HG03354 (cell line): ENCODE measurements around the gene RAPGEF6.
"Not testable (repeated sequence)": the region's sequence is repeated elsewhere in the genome, so short reads cannot be mapped to it uniquely, and the experiment has no call there.

ENCODE experiments used
- ATAC-seq: cut with Tn5 transposase; IDR thresholded peaks from one replicate; pipeline ENCODE4 v1.9.1; 2021; ENCODE audit warnings: mild to moderate bottlenecking; ENCODE audit not compliant: unreplicated experiment, poor library complexity, severe bottlenecking

Gene RAPGEF6

DNA sequence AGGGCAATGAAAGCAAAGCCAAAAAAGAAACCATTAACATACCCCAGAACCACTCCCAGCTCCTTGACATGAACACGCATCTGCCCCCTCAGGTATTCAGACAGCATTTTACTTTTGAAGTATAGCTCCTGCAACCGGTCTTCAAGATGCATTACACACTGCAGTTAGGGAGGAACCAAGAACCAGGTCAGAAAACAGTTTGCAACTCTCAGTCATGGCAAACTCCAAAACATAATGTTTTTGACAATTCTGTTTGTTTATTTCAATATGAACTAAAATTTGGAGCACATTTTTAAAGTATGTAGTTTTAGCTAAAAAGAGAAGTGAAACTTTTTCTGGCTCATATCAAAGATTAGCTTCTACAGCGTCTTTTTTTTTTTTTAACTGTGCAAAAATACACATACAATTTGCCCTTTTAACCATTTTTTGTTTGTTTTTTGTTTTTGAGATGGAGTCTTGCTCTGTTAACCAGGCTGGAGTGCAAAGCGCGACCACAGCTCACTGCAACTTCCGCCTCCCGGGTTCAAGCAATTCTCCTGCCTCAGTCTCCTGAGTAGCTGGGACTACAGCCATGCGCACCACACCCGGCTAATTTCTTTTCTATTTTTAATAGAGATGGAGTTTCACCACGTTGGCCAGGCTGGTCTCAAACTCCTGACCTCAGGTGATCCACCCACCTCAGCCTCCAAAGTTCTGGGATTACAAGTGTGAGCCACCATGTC, 12.2 kb upstream of the RAPGEF6 start:
- ATAC-seq = peak; percentile 83

DNA sequence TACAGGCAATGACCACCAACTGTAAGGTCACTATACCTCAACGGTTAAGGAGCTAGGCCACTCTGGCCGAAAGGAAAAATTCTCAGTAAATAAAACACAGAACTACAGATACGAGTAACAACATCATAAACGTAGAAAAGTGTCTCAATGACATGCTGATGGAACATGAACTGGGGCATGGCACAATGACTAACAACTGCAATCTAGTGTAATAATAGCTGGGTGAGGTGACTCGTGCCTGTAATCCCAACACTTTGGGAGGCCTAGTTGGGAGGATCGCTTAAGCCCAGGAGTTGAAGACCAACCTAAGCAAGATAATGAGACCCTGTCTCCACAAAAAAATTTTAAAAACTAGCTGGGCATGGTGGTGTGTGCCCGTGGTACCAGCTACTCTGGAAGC, 9.8 kb upstream of the RAPGEF6 start:
- no peak for ATAC-seq

DNA sequence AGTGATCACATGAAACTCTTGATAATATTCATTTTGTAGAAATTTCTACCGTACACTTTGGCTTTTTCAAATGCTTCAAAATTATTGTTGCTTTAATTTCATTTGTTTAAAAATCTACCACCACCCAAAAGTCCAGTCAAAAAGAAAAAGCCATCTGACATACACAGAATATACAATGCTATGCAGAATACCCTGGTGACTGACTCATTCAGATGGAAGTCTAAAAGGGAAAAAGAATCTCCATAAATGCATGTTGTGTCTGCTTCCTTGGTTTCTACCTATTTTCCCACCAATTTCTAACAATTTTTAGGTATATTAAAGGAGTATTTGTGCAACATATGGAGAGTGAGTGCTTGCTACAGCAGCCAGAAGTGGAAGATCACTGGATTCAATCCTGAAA, 9.3 kb upstream of the RAPGEF6 start:
- no peak for ATAC-seq

DNA sequence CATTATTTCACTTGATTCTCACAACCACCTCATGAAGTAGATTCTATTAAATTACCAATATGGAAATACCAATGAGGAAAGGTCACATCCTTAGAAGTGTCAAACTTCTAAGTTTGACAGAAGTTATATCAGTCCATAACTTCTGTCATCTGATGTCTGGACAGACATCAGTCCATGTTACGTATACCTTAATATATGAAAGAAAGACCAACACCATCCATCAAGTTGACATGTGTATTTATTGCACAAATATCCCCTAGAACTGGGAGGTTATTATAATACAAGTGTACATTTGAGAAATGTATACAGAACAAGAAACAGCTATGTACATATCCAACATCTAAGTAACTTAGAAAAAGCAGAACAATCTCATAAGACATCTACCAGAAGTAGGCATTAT, 6.5 kb upstream of the RAPGEF6 start:
- no peak for ATAC-seq

DNA sequence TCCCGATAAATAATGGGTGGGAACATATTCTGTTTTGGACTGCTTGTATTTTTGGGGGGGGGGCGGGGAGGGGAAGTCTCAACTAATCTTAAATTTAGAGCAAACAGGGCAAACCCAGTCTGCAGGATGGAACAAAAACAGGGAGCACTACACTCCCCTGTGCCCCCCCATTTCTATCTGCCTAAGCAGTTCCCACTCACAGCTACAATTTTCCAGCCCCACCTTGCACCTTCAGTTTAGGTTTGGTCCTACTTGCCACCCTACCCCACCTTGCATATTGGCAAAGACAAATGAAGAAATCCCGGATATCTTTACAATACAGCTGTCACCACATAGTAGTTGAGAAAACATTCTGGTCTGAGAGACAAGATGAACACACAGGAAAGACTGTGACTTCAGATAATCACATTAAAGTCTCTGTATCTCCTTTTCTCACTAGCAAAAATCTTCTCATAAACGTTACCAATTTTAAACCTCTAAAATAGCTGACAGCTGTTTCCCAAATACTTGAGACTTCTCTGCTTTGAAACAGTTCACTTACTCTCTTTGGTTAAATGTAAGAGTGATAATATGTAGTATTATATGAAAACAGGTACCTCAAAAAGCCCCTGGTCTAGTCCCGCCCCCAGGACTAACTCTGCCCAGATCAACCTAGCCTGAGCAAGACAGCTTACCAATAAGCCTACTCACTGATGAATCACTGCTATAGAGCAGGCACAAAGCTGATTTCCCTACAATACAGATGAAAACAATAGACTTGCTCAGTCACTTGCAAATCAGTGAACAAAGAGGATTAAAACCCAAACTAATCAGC, 5.2 kb upstream of the RAPGEF6 start:
- ATAC-seq = peak; percentile 48

DNA sequence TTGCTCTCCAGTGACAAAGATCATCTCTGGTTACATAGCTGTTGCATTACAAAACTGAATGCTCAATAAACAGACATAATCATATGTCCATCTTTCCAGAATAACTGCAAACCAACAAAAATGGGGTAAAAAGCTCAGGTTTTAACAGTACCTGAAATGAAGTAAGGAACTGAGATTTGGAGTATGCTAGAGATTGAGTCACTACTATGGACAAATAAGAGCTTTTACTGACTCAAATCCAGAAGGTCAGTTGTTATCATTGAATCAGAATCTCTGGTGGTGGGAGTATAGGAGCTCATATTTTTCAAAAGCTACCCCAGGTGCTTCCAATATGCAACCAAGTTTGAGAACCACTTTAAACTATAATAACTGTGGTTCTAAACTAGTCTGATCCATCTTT, 4.1 kb upstream of the RAPGEF6 start:
- ATAC-seq = no peak

DNA sequence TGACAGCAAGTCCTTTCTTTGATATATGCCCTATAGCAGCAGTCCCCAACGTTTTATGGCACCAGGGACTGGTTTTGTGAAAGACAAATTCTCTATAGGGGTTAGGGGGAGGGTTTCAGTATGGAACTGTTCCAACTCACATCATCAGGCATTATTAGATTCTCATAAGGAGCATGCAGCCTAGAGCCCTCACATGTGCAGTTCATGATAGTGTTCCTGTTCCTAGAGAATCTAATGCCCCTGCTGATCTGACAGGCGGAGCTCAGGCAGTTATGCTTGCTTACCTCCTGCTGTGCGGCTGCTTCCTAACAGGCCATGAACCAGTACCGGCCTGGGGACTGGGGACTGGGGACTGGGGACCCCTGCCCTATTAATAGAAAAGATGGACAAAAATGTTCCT, 2.7 kb upstream of the RAPGEF6 start:
- ATAC-seq = no peak

DNA sequence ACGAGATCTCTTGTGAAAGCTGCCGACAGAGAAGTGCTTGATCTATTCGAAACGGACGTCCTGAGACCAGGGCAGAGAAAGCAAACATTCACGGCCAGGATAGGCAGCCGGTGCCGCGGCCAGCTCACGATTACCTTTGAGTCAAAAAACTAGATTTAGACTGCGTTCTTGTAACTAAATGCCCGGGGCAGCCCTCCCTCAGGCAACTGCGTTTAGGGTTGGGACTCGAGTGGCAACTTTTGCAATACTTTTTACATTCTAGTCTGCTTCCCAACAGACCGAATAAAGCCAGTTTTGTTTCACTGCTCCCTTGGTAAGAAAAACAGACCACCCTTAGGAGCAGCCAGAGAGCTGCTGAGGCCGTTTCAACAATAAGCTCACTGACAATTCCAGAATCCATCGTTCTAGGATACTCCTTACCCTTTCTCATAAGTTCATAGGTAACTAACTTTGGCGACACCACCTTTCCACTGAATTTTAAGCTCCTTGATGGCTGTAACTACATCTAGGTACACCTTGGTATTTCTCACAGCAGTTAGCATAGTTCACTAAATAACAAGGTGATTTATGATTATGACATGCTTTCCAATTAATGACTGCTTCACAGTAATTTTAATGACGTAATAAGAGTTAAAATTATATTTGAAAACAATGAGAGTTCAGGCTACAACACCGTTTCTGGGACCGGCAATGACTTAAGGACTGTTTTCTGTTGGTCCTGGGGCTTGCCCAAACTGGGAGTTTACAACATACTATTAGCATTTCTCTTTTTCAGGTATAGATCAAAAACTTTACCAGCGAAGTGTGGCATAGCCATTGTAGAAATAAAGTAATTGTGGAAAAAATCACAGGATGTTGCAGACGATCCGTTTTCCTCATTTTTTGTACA, 899 bp upstream of the RAPGEF6 start:
- ATAC-seq = peak; percentile 0

DNA sequence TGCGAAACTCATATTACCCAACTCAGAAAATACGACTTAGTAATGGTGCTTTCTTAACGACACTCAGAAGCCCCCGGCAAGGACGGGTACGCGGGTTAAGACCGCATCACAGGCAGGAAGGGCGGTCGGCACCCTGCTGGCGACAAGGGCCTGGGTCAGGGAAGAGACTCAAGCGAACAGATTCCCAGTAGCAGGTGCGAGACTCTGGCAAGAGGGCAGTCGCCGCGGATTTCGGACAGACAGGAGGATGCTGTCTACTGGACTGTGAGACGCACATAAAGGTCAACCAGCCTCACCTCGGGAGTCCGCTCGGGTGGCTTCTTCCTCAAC, 398 bp downstream of the RAPGEF6 start:
- ATAC-seq = peak; percentile 26

DNA sequence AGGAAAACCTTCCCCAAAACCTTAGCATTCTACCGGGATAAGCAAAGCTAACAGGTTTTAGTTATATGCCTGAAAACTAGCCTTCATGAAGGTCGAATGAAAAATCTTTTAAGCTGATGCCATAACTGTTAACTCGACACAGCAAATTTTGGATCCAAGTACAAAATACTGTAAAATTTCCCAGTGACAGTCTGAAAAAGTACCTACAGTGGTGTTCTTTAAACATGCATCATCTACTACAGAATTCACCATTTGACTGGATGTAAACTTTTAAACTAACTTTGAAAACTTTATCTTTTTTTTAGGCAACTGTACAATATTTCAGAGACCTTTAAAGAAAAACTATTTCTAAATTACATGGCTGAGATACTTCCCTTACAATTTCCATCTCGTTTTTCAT, 791 bp downstream of the RAPGEF6 start:
- ATAC-seq = no peak

DNA sequence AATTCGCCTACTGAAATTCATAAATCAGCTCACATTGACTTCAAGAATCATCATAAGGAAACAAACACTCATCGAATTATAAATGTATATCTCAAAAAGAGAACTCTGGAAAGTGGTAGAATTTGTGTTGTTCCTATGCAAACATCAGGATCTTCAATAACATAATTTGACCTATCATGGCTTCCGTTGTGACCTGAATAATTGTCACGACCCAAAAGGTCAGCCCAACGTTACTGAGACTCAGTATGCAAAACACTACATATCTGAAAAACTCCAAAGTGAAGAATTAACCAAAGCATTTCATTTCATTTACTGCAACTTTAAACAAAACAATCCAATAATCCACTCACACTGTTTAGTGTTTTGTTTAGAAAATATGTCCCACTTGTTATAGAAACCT, 1.2 kb downstream of the RAPGEF6 start:
- no peak for ATAC-seq

DNA sequence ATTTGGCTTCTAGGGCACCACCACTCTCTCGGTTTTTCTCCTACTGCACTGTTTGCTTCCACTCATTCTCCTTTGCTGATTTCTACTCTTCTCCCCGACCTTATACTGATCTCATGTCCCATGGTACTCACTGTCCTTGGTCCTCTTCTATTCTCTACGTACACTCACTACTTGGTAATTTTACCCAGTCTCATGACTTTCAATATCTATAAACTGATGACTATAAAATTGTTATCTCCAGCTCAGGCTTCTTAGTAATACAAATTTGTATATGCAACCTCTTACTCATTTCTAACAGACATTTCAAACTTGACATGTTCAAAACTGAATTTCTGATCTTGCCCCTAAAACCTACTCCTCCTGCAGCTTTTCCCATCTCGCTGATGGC, 4.1 kb downstream of the RAPGEF6 start:
- ATAC-seq = no peak

DNA sequence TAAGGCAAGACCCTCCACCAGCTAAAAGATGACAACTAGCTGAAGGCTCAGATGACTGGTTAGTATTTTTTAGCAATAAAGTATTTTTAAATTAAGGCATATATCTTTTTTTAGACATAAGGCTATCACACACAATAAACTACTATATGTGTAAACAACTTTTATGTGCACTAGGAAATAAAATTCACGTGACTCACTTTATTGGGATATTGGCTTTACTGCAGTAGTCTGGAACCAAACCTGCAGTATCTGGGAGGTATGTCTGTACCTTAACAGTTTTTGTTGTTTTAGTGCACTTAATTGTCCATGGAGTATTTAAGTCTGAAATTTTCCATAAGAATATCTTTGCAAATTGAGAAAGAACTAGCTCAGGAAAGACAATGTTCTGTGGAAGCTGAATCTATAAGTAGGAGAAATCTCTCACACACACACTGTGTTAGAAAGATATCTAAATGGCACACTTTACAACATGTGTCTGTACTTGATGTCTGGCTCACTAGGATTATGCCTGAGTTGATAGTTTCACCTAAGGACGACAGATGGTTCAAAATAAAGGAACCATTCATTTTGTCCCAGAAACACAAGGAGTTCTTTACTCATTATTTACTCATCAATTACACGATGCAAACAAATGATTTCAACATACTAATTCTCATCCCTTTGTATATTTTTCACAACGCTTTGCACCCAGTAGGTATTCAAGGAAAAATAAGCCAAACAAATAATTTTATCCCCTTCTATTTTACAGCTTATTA, 4.6 kb downstream of the RAPGEF6 start:
- ATAC-seq = no peak

DNA sequence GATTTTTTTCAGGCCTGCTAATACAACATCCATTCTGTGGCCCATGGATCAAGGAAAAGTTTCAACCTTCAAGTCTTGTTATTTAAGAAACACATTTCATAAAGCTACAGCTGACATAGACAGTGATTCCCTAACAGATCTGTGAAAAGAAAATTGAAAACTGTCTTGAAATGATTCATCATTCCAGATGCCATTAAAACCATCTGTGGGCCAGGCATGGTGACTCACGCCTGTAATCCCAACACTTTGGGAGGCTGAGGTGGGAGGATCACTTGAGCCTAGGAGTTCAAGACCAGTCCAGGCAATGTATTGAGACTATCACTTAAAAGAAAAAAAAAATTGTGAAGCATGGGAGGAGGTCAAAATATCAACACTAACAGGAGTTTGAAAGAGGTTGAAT, 6.0 kb downstream of the RAPGEF6 start:
- ATAC-seq = no peak

DNA sequence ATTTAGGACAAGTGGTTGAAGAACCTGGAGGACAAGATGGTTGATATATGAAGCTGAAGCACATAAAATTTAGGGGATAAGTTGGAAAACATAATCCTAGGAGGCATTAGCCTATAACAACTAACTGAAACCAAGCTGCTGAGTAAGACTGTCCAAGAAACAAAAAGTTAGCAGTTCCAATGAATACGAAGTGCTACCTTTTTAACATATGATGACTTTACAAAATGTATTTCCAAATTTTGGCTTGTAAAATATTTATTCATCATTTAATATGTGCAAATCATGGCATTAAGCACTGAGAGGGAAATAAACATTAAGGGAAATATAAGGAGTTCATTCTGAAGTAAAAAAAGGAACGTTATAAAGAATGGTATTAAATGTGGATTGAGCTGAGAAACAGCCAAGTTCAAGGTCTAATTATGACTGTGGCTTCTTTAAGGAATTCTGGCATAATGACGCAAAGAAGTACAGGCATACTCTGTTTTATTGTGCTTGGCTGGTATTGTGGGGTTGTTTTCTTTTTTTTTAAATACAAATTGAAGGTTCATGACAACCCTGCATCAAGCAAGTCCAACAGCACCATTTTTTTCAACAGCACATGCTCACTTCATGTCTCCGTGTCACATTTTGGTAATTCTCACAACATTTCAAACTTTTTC, 7.7 kb downstream of the RAPGEF6 start:
- no peak for ATAC-seq

DNA sequence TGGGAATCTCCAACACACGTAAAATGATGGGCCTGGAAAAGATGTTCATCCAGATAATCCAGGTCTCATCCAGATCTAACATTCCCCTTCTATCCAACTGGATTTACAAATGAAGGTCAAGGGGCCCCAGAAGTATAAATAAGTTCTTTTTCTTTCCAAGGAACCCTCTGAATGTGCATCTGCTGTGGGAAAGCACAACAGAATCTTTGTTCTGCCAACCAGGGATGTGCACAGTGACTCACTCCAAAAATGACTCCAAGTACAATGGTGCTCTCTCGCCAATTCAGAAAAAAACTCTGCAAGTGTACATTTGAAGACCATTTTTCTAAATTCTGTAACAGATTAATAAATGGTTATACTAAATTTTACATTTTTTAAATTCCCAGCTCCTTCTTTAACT, 12.4 kb downstream of the RAPGEF6 start:
- no peak for ATAC-seq

DNA sequence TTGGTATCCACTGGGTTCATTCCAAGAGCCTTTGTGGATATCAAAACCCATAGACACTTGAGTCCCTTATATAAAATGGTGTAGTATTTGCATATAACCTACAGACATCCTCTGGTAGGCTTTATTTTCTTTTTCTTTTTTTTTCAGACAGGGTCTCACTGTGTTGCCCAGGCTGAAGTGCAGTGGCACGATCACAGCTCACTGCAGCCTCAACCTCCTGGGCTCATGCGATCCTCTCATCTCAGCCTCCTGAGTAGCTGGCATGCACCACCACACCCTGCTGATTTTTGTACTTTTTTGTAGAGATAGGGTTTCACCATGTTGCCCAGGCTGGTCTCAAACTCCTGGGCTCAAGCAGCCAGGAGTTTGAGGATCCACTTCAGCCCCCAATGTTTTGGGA, 13.9 kb downstream of the RAPGEF6 start:
- ATAC-seq = not testable (repeated sequence)

DNA sequence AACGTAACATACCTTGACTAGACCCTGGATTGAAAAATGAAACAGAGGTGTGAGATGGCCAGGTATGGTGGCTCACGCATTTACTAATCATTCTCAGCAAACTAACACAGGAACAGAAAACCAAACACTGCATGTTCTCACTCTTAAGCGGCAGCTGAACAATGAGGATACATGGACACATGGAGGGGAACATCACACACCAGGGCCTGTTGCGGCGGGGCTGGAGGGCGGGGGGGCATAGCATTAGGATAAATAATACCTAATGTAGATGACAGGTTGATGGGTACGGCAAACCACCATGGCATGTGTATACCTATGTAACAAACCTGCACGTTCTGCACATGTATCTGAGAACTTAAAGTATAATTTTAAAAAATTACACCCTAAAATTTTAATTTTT, 15.9 kb downstream of the RAPGEF6 start:
- ATAC-seq = no peak

DNA sequence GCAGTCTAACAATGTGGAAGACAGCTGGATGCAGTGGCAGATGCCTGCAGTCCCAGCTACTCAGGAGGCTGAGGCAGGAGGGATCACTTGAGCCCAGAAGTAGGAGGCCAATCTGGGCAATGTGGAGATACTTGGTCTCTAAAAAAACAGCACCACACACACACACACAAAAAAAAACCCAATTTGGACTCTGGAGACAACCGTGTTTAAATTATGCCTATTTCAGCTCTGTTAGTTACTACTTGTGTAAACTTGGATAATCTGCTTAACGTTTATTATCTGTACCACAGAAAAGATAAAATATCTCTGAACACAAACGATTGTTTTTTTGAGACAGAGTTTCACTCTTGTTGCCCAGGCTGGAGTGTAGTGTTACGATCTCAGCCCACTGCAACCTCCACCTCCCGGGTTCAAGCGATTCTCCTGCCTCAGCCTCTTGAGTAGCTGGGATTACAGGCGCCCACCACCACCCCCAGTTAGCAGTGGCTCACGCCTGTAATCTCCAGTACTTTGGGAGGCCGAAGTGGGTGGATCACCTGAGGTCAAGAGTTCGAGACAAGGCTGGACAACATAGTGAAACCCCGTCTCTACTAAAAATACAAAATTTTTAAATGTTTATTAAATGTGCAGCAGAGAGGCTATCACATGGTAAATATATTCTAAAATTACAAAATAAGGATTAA, 17.7 kb downstream of the RAPGEF6 start:
- ATAC-seq = no peak
